Stomach (tissue), 9 donors: Measurements from ENCODE around the gene SMIM35. TPM values are rescaled to one million over a fixed set of nuclear protein-coding genes. Genes with fewer than 3 reads are reported as not detected.

ENCODE experiments used
- DNase-seq, 2 donors: peaks; one replicate each; pipeline versions ENCODE4 v3.0.0 to v3.0.0-alpha.2; 2013 to 2019
- H3K27ac ChIP-seq, 5 donors: fragments of 200-600 bp in 4 of 5; sonication (generic) in 4 of 5; one replicate each; pipeline ENCODE4 v1.5.1; 2013 to 2019; ENCODE audit warnings: mild to moderate bottlenecking in 1 of 5, moderate library complexity in 1 of 5
- H3K27me3 ChIP-seq, 3 donors: fragments of 200-600 bp; sonication (generic); one replicate each; pipeline ENCODE4 v1.5.1; 2017 to 2019; ENCODE audit warnings: mixed run types in 1 of 3
- H3K36me3 ChIP-seq, 4 donors: fragments of 200-600 bp; sonication (generic); 1 replicate in 3 of 4; 2 replicates in 1 of 4; pipeline ENCODE4 v1.5.1; 2016 to 2019
- H3K4me1 ChIP-seq, 4 donors: fragments of 200-600 bp; sonication (generic); one replicate each; pipeline ENCODE4 v1.5.1; 2016 to 2019
- H3K4me3 ChIP-seq, 4 donors: fragments of 200-600 bp; sonication (generic) in 3 of 4; one replicate each; pipeline ENCODE4 v1.5.1; 2016 to 2019; ENCODE audit warnings: mild to moderate bottlenecking in 1 of 4
- H3K9me3 ChIP-seq, 4 donors: fragments of 200-600 bp; sonication (generic); one replicate each; pipeline ENCODE4 v1.5.1; 2016 to 2019
- EP300 ChIP-seq: sonication (generic); formaldehyde crosslinking; IDR thresholded peaks from one replicate; pipeline ENCODE4 v1.6.1; 2017; ENCODE audit warnings: antibody characterized with exemption
- POLR2A ChIP-seq, 4 donors: fragments of 450-650 bp; IDR thresholded peaks; one replicate each; pipeline ENCODE4 v1.6.1; 2016; ENCODE audit warnings: antibody characterized with exemption in 4 of 4, control low read depth in 2 of 4, mild to moderate bottlenecking in 1 of 4, moderate library complexity in 1 of 4
- POLR2AphosphoS5 ChIP-seq, 3 donors: sonication (generic); formaldehyde crosslinking; IDR thresholded peaks; one replicate each; pipeline ENCODE4 v1.6.1; 2016; ENCODE audit warnings: antibody characterized with exemption in 3 of 3
- WGBS, 5 donors: extraction: QIAGEN DNeasy Blood & Tissue Kit in 3 of 5; methylation state at CpG; one replicate each; pipeline versions ENCODE4 v1.1.5 to v1.1.7; 2013 to 2018; 5-methylcytosine and 5-hydroxymethylcytosine counted together
- intact Hi-C: fragments of 100-400 bp; cut with DNase I; formaldehyde crosslinking; loops from one replicate; pipeline ENCODE4 v1.15.1; 2023; ENCODE audit warnings: low total_unique reads
- polyA plus RNA-seq, 3 donors: library from polyadenylated mRNA; stranded (reverse); fragments of 200-250 nt; gene quantifications; one replicate each; pipeline ENCODE4 v1.2.3, GENCODE V29; 2013
- total RNA-seq, 5 donors: library from RNA; depleted of rRNA; stranded (reverse); fragments of >200 nt; gene quantifications; one replicate each; pipeline versions ENCODE4 v1.1.0 to v1.2.3, GENCODE V29; 2014 to 2016
- TF ChIP-seq, protein P1 (sequence below), 7 experiments: fragments of 450-650 bp in 4 of 7; fragments of 200-600 bp in 3 of 7; sonication (generic) in 3 of 7; IDR thresholded peaks; one replicate each; pipeline ENCODE4 v1.5.1; 2016 to 2019; ENCODE audit warnings: antibody characterized with exemption in 7 of 7, control low read depth in 2 of 7, mild to moderate bottlenecking in 1 of 7
- donor health status: healthy with polysubstance abuse.
- donor health status: Bipolar disorder and iron deficiency.
- donor health status: healthy.

Gene SMIM35
- total and polyA plus RNA-seq, 8 donors, result 0.03 TPM; not detected in 7

DNA sequence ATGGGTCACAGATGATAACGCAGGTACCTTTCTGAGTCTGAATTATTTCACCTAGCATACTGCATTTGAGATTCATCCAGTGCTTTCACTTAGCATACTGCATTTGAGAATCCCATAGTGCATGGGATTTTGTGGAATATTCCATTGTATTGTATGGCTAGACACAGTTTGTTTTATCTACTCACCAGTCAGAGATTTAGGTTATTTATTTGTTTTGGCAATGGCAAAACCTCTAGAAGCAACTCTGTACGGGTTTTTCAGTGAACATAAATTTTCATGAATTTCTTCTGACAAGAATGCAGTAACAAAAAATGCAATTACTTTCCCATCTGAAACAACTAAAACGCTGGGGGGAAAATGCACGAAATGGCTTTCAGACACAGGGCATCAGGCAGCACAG lies 41.5 kb upstream of the SMIM35 start:
- intact Hi-C loops, result no loop called here
- WGBS, 5 donors, result 39 to 54% (median 50%) methylated on average over 4 of the region's 4 CpGs
- no peak overlapping the region for H3K4me3 ChIP-seq
- no peak overlapping the region for H3K27ac ChIP-seq
- no peak for TF ChIP-seq EP300
- TF ChIP-seq POLR2AphosphoS5 (IDR thresholded peaks at IDR 0.05), result no peak
- TF ChIP-seq, protein P1, sequence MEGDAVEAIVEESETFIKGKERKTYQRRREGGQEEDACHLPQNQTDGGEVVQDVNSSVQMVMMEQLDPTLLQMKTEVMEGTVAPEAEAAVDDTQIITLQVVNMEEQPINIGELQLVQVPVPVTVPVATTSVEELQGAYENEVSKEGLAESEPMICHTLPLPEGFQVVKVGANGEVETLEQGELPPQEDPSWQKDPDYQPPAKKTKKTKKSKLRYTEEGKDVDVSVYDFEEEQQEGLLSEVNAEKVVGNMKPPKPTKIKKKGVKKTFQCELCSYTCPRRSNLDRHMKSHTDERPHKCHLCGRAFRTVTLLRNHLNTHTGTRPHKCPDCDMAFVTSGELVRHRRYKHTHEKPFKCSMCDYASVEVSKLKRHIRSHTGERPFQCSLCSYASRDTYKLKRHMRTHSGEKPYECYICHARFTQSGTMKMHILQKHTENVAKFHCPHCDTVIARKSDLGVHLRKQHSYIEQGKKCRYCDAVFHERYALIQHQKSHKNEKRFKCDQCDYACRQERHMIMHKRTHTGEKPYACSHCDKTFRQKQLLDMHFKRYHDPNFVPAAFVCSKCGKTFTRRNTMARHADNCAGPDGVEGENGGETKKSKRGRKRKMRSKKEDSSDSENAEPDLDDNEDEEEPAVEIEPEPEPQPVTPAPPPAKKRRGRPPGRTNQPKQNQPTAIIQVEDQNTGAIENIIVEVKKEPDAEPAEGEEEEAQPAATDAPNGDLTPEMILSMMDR (IDR thresholded peaks at IDR 0.05), result no peak
- no peak for TF ChIP-seq POLR2A (IDR thresholded peaks at IDR 0.05)
- H3K36me3 ChIP-seq, result no peaks in the 10 kb centered on the region
- no peak for DNase-seq
- H3K27me3 ChIP-seq, result peaks cover 0 to 6% (median 0%) of the 10 kb centered on the region in 3 donors
- no peaks in the 10 kb centered on the region for H3K9me3 ChIP-seq
- no peaks in the 10 kb centered on the region for H3K4me1 ChIP-seq

DNA sequence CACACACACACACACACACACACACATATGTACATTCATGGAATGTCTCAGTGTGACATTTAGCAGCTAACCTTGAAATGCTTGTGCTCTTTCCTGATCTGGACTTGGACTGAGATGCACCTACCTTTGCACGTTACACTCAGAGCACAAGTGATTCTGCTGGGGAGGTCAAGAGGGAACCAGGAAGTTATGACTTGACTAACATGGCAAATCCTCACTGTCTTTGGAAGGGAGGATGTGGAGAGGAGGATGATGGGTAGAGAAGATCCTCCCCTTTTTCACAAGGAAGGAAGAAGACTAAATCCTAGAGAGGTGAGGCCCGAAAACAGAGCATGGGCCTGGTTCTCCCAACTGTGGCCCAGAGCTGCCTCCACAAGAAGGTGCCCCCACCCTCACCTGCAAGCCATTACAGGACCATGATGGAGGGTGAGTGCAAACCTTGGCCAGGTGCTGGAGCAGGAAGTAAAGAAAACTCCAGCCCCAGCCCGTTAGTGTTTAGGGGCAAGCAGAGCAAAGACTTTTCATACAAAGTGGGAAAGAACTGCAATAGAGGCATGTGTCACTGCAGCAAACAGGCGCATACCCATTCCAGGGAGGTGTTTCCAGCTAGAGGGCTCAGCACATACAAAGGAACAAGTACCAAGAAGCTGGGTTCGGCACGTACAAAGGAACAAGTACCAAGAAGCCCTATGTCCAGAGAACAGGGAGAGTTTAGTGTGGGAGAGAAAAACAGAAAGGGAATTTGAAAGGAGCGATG lies 39.5 kb upstream of the SMIM35 start:
- no peak overlapping the region for H3K4me3 ChIP-seq
- TF ChIP-seq POLR2AphosphoS5 (IDR thresholded peaks at IDR 0.05), result no peak
- H3K9me3 ChIP-seq, result no peaks in the 10 kb centered on the region
- intact Hi-C loops, result no loop called here
- H3K27me3 ChIP-seq, result peaks cover 0 to 6% (median 0%) of the 10 kb centered on the region in 3 donors
- no peaks in the 10 kb centered on the region for H3K36me3 ChIP-seq
- H3K4me1 ChIP-seq, result no peaks in the 10 kb centered on the region
- no peak overlapping the region for H3K27ac ChIP-seq
- DNase-seq, result no peak
- 72 to 89% (median 87%) methylated on average over 7 of the region's 7 CpGs for WGBS, 5 donors

DNA sequence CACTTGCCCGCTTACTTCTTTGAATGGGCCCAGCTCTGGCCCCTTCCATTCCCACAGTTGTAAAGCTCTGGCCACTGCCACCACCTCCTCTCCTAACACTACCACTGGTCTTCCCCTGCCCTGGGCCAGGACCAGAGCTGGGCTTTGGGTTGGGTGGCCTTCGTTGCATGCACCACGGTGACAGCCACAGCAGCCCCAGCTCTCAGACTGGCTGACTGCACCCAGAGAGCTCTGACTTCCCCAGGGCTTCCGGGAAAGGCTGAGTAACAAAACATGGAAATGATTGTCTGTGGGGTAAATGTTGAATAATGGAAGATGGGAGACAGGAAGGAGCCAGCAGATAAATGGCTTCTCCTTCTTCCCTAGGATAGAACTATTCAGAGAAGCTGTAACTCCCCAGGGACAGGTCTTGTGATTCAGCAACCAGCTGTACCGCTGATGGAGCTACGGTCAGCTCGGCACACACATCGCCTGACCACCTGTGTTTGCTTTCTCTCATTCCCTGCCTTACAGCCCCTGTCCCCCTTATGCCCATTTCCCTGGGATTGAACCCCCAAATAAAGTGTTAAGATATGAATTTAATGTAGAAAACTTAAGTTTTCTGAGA lies 38.3 kb upstream of the SMIM35 start:
- intact Hi-C loops, result no loop called here
- WGBS, 5 donors, result 80 to 87% (median 84%) methylated on average over 8 of the region's 8 CpGs
- TF ChIP-seq EP300 (no peak), POLR2A (IDR thresholded peaks at IDR 0.05) (no peak)
- TF ChIP-seq, protein P1 (IDR thresholded peaks at IDR 0.05), result no peak

DNA sequence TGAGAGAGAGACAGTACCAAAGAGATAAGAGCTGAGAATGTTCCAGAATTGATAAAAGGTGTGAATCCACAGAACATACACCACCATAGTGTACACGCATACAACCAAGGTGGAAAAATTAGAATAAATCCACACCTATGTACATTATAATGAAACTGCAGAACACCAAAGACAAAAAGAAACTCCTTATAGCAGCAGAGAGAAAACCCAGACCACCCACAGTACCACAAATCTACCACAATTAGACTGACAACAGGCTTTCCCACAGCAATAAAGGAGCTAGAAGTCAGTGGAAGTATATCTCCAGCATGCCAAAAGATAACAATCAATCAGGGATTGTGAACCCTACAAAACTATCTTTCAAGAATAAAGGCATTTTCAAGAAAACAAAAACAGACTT lies 34.0 kb upstream of the SMIM35 start:
- no peak for TF ChIP-seq POLR2AphosphoS5 (IDR thresholded peaks at IDR 0.05)
- TF ChIP-seq, protein P1 (IDR thresholded peaks at IDR 0.05), result no peak
- TF ChIP-seq EP300, result no peak
- no peak for TF ChIP-seq POLR2A (IDR thresholded peaks at IDR 0.05)
- Histone ChIP-seq H3K27ac (no peak overlapping the region), H3K36me3 (no peaks in the 10 kb centered on the region), H3K9me3 (no peaks in the 10 kb centered on the region), H3K4me3 (no peak overlapping the region), H3K4me1 (no peaks in the 10 kb centered on the region), H3K27me3 (peaks cover 0 to 17% (median 0%) of the 10 kb centered on the region in 3 donors)
- WGBS, 5 donors, result 90 to 97% (median 92%) methylated on average over 1 of the region's 1 CpG
- no peak for DNase-seq
- intact Hi-C loops, result no loop called here

More for the DNA sequence above, 38.3 kb upstream of the SMIM35 start:
- Histone ChIP-seq H3K27ac (no peak overlapping the region), H3K4me3 (no peak overlapping the region), H3K36me3 (no peaks in the 10 kb centered on the region), H3K9me3 (no peaks in the 10 kb centered on the region), H3K4me1 (no peaks in the 10 kb centered on the region), H3K27me3 (peaks cover 0 to 6% (median 0%) of the 10 kb centered on the region in 3 donors)
- DNase-seq, result no peak
